MM.1S (cell line): ENCODE data around the gene PRDM10.
"Not testable (repeated sequence)": the region's sequence is repeated elsewhere in the genome, so short reads cannot be mapped to it uniquely, and the experiment has no call there.

Experiments
- DNase-seq: peaks from one replicate; pipeline ENCODE4 v3.0.0-alpha.2; 2015
- H2AFZ ChIP-seq: fragments of 300-600 bp; sonication (generic); 2 replicates; pipeline ENCODE4 v1.6.0; 2016; ENCODE audit warnings: antibody characterized with exemption, low read length
- H3F3A ChIP-seq: fragments of 300-600 bp; sonication (generic); 2 replicates; pipeline ENCODE4 v1.6.1; 2016; ENCODE audit warnings: mild to moderate bottlenecking, antibody characterized with exemption, low read length, moderate library complexity, mixed read lengths; ENCODE audit not compliant: insufficient read depth
- H3K27ac ChIP-seq: fragments of 300-600 bp; sonication (generic); 2 replicates; pipeline ENCODE4 v1.5.1; 2016; ENCODE audit warnings: mild to moderate bottlenecking, low read length
- H3K27me3 ChIP-seq: fragments of 300-600 bp; sonication (generic); replicated peaks from 2 replicates; pipeline ENCODE4 v1.6.0; 2016; ENCODE audit warnings: low read length; ENCODE audit not compliant: insufficient read depth
- H3K36me3 ChIP-seq: fragments of 300-600 bp; sonication (generic); replicated peaks from 2 replicates; pipeline ENCODE4 v1.6.1; 2016; ENCODE audit warnings: mild to moderate bottlenecking, low read length, mixed read lengths; ENCODE audit not compliant: insufficient read depth
- H3K4me1 ChIP-seq: fragments of 300-600 bp; sonication (generic); 2 replicates; pipeline ENCODE4 v1.6.1; 2016; ENCODE audit warnings: low read length, mixed read lengths
- H3K4me2 ChIP-seq: fragments of 300-600 bp; sonication (generic); 2 replicates; pipeline ENCODE4 v1.6.0; 2016; ENCODE audit warnings: low read depth, low read length
- H3K4me3 ChIP-seq: fragments of 300-600 bp; sonication (generic); 2 replicates; pipeline ENCODE4 v1.5.1; 2016; ENCODE audit warnings: low read length, mixed read lengths
- H3K79me2 ChIP-seq: fragments of 300-600 bp; sonication (generic); 2 replicates; pipeline ENCODE4 v1.6.1; 2016; ENCODE audit warnings: mixed run types, low read length, mixed read lengths
- H3K9ac ChIP-seq: fragments of 300-600 bp; sonication (generic); 2 replicates; pipeline ENCODE4 v1.6.1; 2016; ENCODE audit warnings: low read length, mixed read lengths
- H3K9me2 ChIP-seq: fragments of 300-600 bp; sonication (generic); replicated peaks from 2 replicates; pipeline ENCODE4 v1.6.1; 2016; ENCODE audit warnings: mild to moderate bottlenecking, low read length, mixed read lengths; ENCODE audit not compliant: insufficient read depth
- H3K9me3 ChIP-seq: fragments of 300-600 bp; sonication (generic); replicated peaks from 2 replicates; pipeline ENCODE4 v1.6.1; 2016; ENCODE audit warnings: mild to moderate bottlenecking, low read length, mixed read lengths; ENCODE audit not compliant: insufficient read depth
- H4K20me1 ChIP-seq: fragments of 300-600 bp; sonication (generic); 2 replicates; pipeline ENCODE4 v1.6.1; 2016; ENCODE audit warnings: mild to moderate bottlenecking, low read length, moderate library complexity, mixed read lengths; ENCODE audit not compliant: insufficient read depth
- EZH2 ChIP-seq: fragments of 300-600 bp; sonication (generic); optimal IDR thresholded peaks from 2 replicates; pipeline ENCODE3; 2017; ENCODE audit warnings: low read depth, mild to moderate bottlenecking, antibody characterized with exemption, low read length, mixed read lengths
- EZH2phosphoT487 ChIP-seq: fragments of 300-600 bp; sonication (generic); IDR thresholded peaks from 2 replicates; pipeline ENCODE4 v1.6.1; 2018; ENCODE audit warnings: antibody characterized with exemption, low read length
- TF ChIP-seq, protein P1 (sequence below): fragments of 300-600 bp; sonication (generic); IDR thresholded peaks from 2 replicates; pipeline ENCODE4 v1.5.1; 2016; ENCODE audit warnings: antibody characterized with exemption, low read length, mixed read lengths

Gene PRDM10

GRCh38 chr11:129880311-129880710 lies 122.3 kb downstream of the PRDM10 start:
- Histone ChIP-seq H4K20me1 (no peaks in the 10 kb centered on the region), H3K27me3 (no peaks in the 10 kb centered on the region), H3K9me3 (no peaks in the 10 kb centered on the region), H3F3A (no peaks in the 10 kb centered on the region), H3K36me3 (peaks cover 4% of the 10 kb centered on the region; the same call in 1 of the 2 replicates), H3K27ac (no peak overlapping the region), H3K4me2 (no peak overlapping the region), H3K4me3 (no peak overlapping the region), H3K4me1 (no peaks in the 10 kb centered on the region), H3K9me2 (no peaks in the 10 kb centered on the region), H3K79me2 (no peaks in the 10 kb centered on the region), H3K9ac (no peak overlapping the region), H2AFZ (no peak overlapping the region)
- DNase-seq = no peak
- TF ChIP-seq EZH2 = no peak
- no peak for TF ChIP-seq EZH2phosphoT487
- TF ChIP-seq, protein P1, sequence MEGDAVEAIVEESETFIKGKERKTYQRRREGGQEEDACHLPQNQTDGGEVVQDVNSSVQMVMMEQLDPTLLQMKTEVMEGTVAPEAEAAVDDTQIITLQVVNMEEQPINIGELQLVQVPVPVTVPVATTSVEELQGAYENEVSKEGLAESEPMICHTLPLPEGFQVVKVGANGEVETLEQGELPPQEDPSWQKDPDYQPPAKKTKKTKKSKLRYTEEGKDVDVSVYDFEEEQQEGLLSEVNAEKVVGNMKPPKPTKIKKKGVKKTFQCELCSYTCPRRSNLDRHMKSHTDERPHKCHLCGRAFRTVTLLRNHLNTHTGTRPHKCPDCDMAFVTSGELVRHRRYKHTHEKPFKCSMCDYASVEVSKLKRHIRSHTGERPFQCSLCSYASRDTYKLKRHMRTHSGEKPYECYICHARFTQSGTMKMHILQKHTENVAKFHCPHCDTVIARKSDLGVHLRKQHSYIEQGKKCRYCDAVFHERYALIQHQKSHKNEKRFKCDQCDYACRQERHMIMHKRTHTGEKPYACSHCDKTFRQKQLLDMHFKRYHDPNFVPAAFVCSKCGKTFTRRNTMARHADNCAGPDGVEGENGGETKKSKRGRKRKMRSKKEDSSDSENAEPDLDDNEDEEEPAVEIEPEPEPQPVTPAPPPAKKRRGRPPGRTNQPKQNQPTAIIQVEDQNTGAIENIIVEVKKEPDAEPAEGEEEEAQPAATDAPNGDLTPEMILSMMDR = no peak

- Histone ChIP-seq H3K36me3 (no peaks in the 10 kb centered on the region; the same call in 1 of the 2 replicates), H3K9ac (no peak overlapping the region), H4K20me1 (no peaks in the 10 kb centered on the region), H3K4me2 (no peak overlapping the region), H3K27me3 (no peaks in the 10 kb centered on the region), H3K4me1 (no peaks in the 10 kb centered on the region), H3K4me3 (no peak overlapping the region), H3K27ac (no peak overlapping the region), H3K79me2 (no peaks in the 10 kb centered on the region), H3K9me2 (no peaks in the 10 kb centered on the region), H2AFZ (no peak overlapping the region), H3K9me3 (no peaks in the 10 kb centered on the region), H3F3A (no peaks in the 10 kb centered on the region)
- TF ChIP-seq EZH2 = no peak
- TF ChIP-seq, protein P1 = no peak
- TF ChIP-seq EZH2phosphoT487 = no peak
- DNase-seq = no peak
Measured at GRCh38 chr11:129871914-129872313, 130.7 kb downstream of the PRDM10 start.

- not testable (repeated sequence) for H3K4me1 ChIP-seq, H3K79me2 ChIP-seq, DNase-seq, H3K27me3 ChIP-seq, H3K9me3 ChIP-seq, H3F3A ChIP-seq, H3K36me3 ChIP-seq, H2AFZ ChIP-seq, H3K9me2 ChIP-seq, H3K4me2 ChIP-seq, H3K4me3 ChIP-seq, H3K27ac ChIP-seq, H3K9ac ChIP-seq, H4K20me1 ChIP-seq
Measured at GRCh38 chr11:129868626-129869025, 134.0 kb downstream of the PRDM10 start.

DNA sequence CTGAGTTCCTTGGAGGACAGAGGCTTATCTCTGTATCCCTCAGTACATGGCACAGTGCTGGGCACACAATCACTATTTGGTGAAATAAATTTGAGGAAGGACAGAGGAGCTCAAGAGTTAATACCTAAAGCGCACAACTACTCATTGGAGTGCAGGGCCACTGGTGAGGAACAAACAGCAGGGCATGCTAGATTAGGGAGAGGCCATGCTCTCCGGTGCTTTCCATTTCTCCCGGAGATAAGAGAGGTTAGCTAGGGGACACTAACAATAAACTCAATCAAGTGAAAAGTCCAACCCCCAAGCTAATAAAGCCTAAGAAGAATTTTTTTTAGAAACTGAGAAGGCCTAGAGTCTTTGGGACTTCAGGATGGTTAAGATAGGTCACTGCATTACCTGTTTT lies 136.3 kb downstream of the PRDM10 start:
- TF ChIP-seq EZH2 (no peak), EZH2phosphoT487 (no peak)
- TF ChIP-seq, protein P1 = no peak
- H3K36me3 ChIP-seq = no peaks in the 10 kb centered on the region
- H3K9me3 ChIP-seq = no peaks in the 10 kb centered on the region
- H3K9me2 ChIP-seq = no peaks in the 10 kb centered on the region
- H3K4me3 ChIP-seq = no peak overlapping the region
- H3K27ac ChIP-seq = no peak overlapping the region
- no peaks in the 10 kb centered on the region for H3K27me3 ChIP-seq
- no peak overlapping the region for H2AFZ ChIP-seq
- H4K20me1 ChIP-seq = no peaks in the 10 kb centered on the region
- no peaks in the 10 kb centered on the region for H3K4me1 ChIP-seq
- no peaks in the 10 kb centered on the region for H3F3A ChIP-seq
- no peaks in the 10 kb centered on the region for H3K79me2 ChIP-seq
- H3K4me2 ChIP-seq = no peak overlapping the region
- no peak overlapping the region for H3K9ac ChIP-seq
- no peak for DNase-seq
